HCT116 (cell line): ENCODE measurements around the gene ACAP2. TPM values are rescaled to one million over a fixed set of nuclear protein-coding genes. Genes with fewer than 3 reads are reported as not detected.
A peak's percentile ranks its signal among the peaks of the same experiment; 100 is the strongest.

Experiments used
- ATAC-seq: fragments of 200-7000 bp; cut with Tn5 transposase; 2 replicates; pipeline ENCODE4 v1.9.1; 2020; ENCODE audit warnings: mild to moderate bottlenecking, moderate library complexity
- BruUV-seq: library from RNA; stranded (reverse); fragments of 400-500 nt; replicated peaks from 2 replicates; lab custom pipeline; 2021; lab: Mats Ljungman, UMichigan
- CTCF ChIA-PET: fragments of 300-600 bp; sonication (Branson Sonifier 250); formaldehyde crosslinking; loops from one replicate; lab custom pipeline; 2021; ENCODE audit warnings: antibody characterized with exemption; lab: Charles Lee
- POLR2A ChIA-PET: fragments of 300-600, 350-600 bp; sonication (Branson Sonifier 250); formaldehyde crosslinking; loops from one replicate; lab custom pipeline; 2021; ENCODE audit warnings: antibody characterized with exemption; lab: Charles Lee
- RAD21 ChIA-PET, 2 experiments: fragments of 300-600 bp; sonication (Branson Sonifier 250); formaldehyde crosslinking; loops; one replicate each; lab custom pipeline; 2023; ENCODE audit warnings: low total read pairs in 2 of 2; ENCODE audit not compliant: uncharacterized antibody in 2 of 2, unreplicated experiment in 2 of 2, low non-redundant PET in 1 of 2; lab: Charles Lee
- DNase-seq: peaks from one replicate; pipeline ENCODE4 v3.0.0-alpha.2; 2010; ENCODE audit warnings: low read depth, low spot score
- H2AFZ ChIP-seq: fragments of 200-600 bp; shearing (Covaris generic), sonication (generic); 2 replicates; pipeline ENCODE4 v1.6.1; 2017; ENCODE audit warnings: low read depth, mixed run types, mixed read lengths, antibody characterized with exemption, low read length; ENCODE audit not compliant: poor library complexity, severe bottlenecking
- H3K27ac ChIP-seq: 2 replicates; pipeline ENCODE4 v1.5.1; 2012; ENCODE audit warnings: low read depth, low read length
- H3K27me3 ChIP-seq: fragments of 200-600 bp; sonication (generic); 2 replicates; pipeline ENCODE4 v1.6.1; 2016; ENCODE audit warnings: mixed run types, low read length, mixed read lengths; ENCODE audit not compliant: insufficient read depth
- H3K36me3 ChIP-seq, 2 experiments: fragments of 200-500 bp in 1 of 2; fragments of 200-600 bp in 1 of 2; sonication (Bioruptor generic) in 1 of 2; sonication (generic) in 1 of 2; 2 replicates each; pipeline versions ENCODE4 v1.5.1 to v1.6.1; 2014 to 2016; ENCODE audit warnings: low read length in 2 of 2, inconsistent platforms in 1 of 2, mixed read lengths in 1 of 2, mixed run types in 1 of 2; ENCODE audit not compliant: insufficient read depth in 2 of 2, control insufficient read depth in 1 of 2
- H3K4me1 ChIP-seq, 2 experiments: fragments of 200-600 bp in 1 of 2; sonication (generic) in 1 of 2; 2 replicates each; pipeline versions ENCODE4 v1.5.1 to v1.6.1; 2012 to 2017; ENCODE audit warnings: low read length in 2 of 2, inconsistent platforms in 1 of 2, mild to moderate bottlenecking in 1 of 2, mixed read lengths in 1 of 2, mixed run types in 1 of 2, moderate library complexity in 1 of 2; ENCODE audit not compliant: insufficient read depth in 2 of 2, control insufficient read depth in 1 of 2
- H3K4me2 ChIP-seq: fragments of 200-600 bp; sonication (generic); 2 replicates; pipeline ENCODE4 v1.6.1; 2017; ENCODE audit warnings: mixed run types, low read length, mixed read lengths
- H3K4me3 ChIP-seq, 2 experiments: fragments of 200-600 bp in 1 of 2; sonication (generic) in 1 of 2; replicated peaks in 1 of 2; 2 replicates each; pipeline ENCODE4 v1.5.1; 2011 to 2016; ENCODE audit warnings: low read length in 2 of 2, control low read depth in 1 of 2, low read depth in 1 of 2, mild to moderate bottlenecking in 1 of 2, mixed read lengths in 1 of 2, mixed run types in 1 of 2
- H3K79me2 ChIP-seq: fragments of 200-600 bp; sonication (generic); 2 replicates; pipeline ENCODE4 v1.6.1; 2017; ENCODE audit warnings: mild to moderate bottlenecking, mixed run types, low read length, moderate library complexity, mixed read lengths; ENCODE audit not compliant: insufficient read depth
- H3K9ac ChIP-seq: fragments of 200-600 bp; sonication (generic); 2 replicates; pipeline ENCODE4 v1.6.1; 2016; ENCODE audit warnings: low read length, mixed read lengths
- H3K9me2 ChIP-seq: fragments of 200-600 bp; sonication (generic), shearing (Covaris generic); 2 replicates; pipeline ENCODE4 v1.6.1; 2017; ENCODE audit warnings: mixed run types, mild to moderate bottlenecking, moderate library complexity; ENCODE audit not compliant: insufficient read depth
- H3K9me3 ChIP-seq, 2 experiments: fragments of 200-500 bp in 1 of 2; fragments of 200-600 bp in 1 of 2; sonication (Bioruptor generic) in 1 of 2; sonication (generic) in 1 of 2; 2 replicates each; pipeline ENCODE4 v1.6.1; 2014 to 2017; ENCODE audit warnings: low read length in 2 of 2, mixed read lengths in 2 of 2, inconsistent platforms in 1 of 2, low read depth in 1 of 2, mild to moderate bottlenecking in 1 of 2, mixed run types in 1 of 2, moderate library complexity in 1 of 2; ENCODE audit not compliant: control insufficient read depth in 1 of 2, insufficient read depth in 1 of 2
- H4K20me1 ChIP-seq: fragments of 200-600 bp; sonication (generic), shearing (Covaris generic); 2 replicates; pipeline ENCODE4 v1.6.1; 2017; ENCODE audit warnings: mixed run types, mild to moderate bottlenecking, moderate library complexity; ENCODE audit not compliant: insufficient read depth
- CTCF ChIP-seq, 3 experiments: fragments of 200-600 bp in 1 of 3; sonication (generic) in 1 of 3; IDR thresholded peaks in 2 of 3; conservative IDR thresholded peaks in 1 of 3; 2 replicates each; pipeline ENCODE4 v1.5.1; 2012 to 2017; ENCODE audit warnings: low read depth in 2 of 3, low read length in 2 of 3, antibody characterized with exemption in 1 of 3, borderline replicate concordance in 1 of 3, control low read depth in 1 of 3, mild to moderate bottlenecking in 1 of 3, mixed read lengths in 1 of 3, mixed run types in 1 of 3, moderate library complexity in 1 of 3; ENCODE audit not compliant: insufficient read depth in 1 of 3
- EGR1 ChIP-seq: IDR thresholded peaks from 2 replicates; pipeline ENCODE4 v1.6.1; 2012; ENCODE audit warnings: low read depth
- EZH2 ChIP-seq: fragments of 200-600 bp; sonication (generic); IDR thresholded peaks from 2 replicates; pipeline ENCODE4 v1.6.1; 2017; ENCODE audit warnings: antibody characterized with exemption, mixed run types
- FOSL1 ChIP-seq: IDR thresholded peaks from 2 replicates; pipeline ENCODE4 v1.6.1; 2012; ENCODE audit warnings: low read depth
- MAX ChIP-seq: IDR thresholded peaks from 2 replicates; pipeline ENCODE4 v1.6.1; 2012
- RAD21 ChIP-seq: IDR thresholded peaks from 2 replicates; pipeline ENCODE4 v1.6.1; 2012; ENCODE audit warnings: low read depth, mild to moderate bottlenecking
- SIN3A ChIP-seq: IDR thresholded peaks from 2 replicates; pipeline ENCODE4 v1.6.1; 2012; ENCODE audit warnings: low read depth
- TCF7L2 ChIP-seq: IDR thresholded peaks from 2 replicates; pipeline ENCODE4 v1.7.0; 2011; ENCODE audit warnings: borderline replicate concordance, inconsistent platforms; ENCODE audit not compliant: insufficient read depth, insufficient read length; ENCODE audit errors: extremely low read depth
- ZFX ChIP-seq: fragments of 450-650 bp; IDR thresholded peaks from 2 replicates; pipeline ENCODE4 v1.6.1; 2017
- ZNF274 ChIP-seq: fragments of 200-500 bp; sonication (Bioruptor generic); IDR thresholded peaks from 2 replicates; pipeline ENCODE4 v1.6.1; 2014; ENCODE audit warnings: mild to moderate bottlenecking, low read depth, low read length, inconsistent platforms
- intact Hi-C: fragments of 100-400 bp; cut with micrococcal nuclease; formaldehyde crosslinking; loops from 2 replicates; pipeline ENCODE4 v1.10.0; 2022
- total RNA-seq: library from RNA; stranded (reverse); gene quantifications from one replicate; pipeline ENCODE4 v1.2.1, GENCODE V29; 2021; ENCODE audit not compliant: unreplicated experiment

ACAP2 gene
- total RNA-seq, 1 experiment from 2014 or later, result 43.0 TPM

- Histone ChIP-seq H3K9ac (peak overlapping the region; percentile 79), H3K4me3 (peak overlapping the region; percentile 51 to 66), H3K4me2 (peak overlapping the region; percentile 92), H3K4me1 (peaks cover 19 to 28% of the 10 kb centered on the region in 2 experiments), H4K20me1 (no peaks in the 10 kb centered on the region), H3K79me2 (peaks cover 12% of the 10 kb centered on the region), H3K27me3 (no peaks in the 10 kb centered on the region), H2AFZ (no peak overlapping the region), H3K9me2 (no peaks in the 10 kb centered on the region), H3K36me3 (no peaks in the 10 kb centered on the region), H3K27ac (peak overlapping the region; percentile 92), H3K9me3 (no peaks in the 10 kb centered on the region)
- peak; percentile 76 for ATAC-seq
- DNase-seq, result peak; percentile 63
- ChIA-PET RAD21 (interaction anchor here (1.0 to 1.6 kb wide), 3 partner anchors 577 kb away, joined by 3 to 6 read pairs (median 4); no protein-coding TSS in a partner anchor), CTCF (interaction anchor here (0.5 to 3.7 kb wide), 4 partner anchors 11 to 577 kb away, joined by 4 to 18 read pairs (median 10); partner anchors contain the start of gene XXYLT1), POLR2A (interaction anchor here (0.8 kb wide), 1 partner anchor 577 kb away, joined by 4 read pairs; no protein-coding TSS in a partner anchor)
- TF ChIP-seq SIN3A (no peak), RAD21 (peak; percentile 51), EZH2 (no peak), ZFX (peak; percentile 95), ZNF274 (no peak), CTCF (IDR thresholded peaks at IDR 0.05 in 2 of 3, conservative IDR thresholded peaks at IDR 0.05 in 1 of 3; ENCODE audit: borderline replicate concordance in 1 of 3, insufficient read depth in 1 of 3, low read depth in 2 of 3, low read length in 2 of 3) (peak in 2 of 3 experiments; percentile 28 to 37; a peak in 4 of 6 replicates), FOSL1 (no peak), EGR1 (peak; percentile 93), MAX (peak; percentile 66; the same call in 1 of the 2 replicates), TCF7L2 (peak; percentile 90)
- intact Hi-C loops, result loop anchor here (1.0 to 10.0 kb wide), 5 partner anchors 141 to 925 kb away; partner anchors contain the start of gene LSG1
- TSS peak; percentile 31 for BruUV-seq
Observed at GRCh38 chr3:195259475-195260279, 183.1 kb downstream of the ACAP2 start.
